Amniotic stem cell (primary cell): Measurements from ENCODE around the gene SEC16A.

ENCODE experiments used
- DNase-seq: peaks from one replicate; lab custom pipeline; 2025; lab: John Stamatoyannopoulos, UW

Gene SEC16A

GRCh38 chr9:136502196-136502595, 19.4 kb upstream of the SEC16A start:
- DNase-seq = no peak

DNA sequence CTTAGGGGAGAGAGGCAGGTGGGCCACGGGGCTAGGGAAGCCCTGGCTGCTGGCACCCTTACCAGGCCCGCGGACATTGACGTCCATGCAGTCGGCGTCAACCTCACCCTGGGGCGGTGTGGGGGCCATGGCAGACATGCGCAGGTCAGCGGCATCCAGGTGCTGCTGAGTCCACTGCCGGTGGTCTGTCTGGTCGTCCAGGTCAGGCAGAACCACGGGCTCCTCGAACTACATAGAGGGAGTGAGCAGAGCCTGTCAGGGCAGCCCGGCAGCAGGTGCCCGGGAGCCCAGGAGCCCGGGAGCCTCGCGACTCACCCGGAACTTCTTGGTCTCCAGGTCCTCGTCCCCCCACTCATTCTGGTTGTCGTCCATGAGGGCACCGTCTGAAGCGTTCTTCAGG, 18.8 kb upstream of the SEC16A start:
- no peak for DNase-seq

GRCh38 chr9:136499935-136500910, 17.4 kb upstream of the SEC16A start:
- no peak for DNase-seq

- DNase-seq = no peak
These were observed 16.5 kb upstream of the SEC16A start for GRCh38 chr9:136499071-136499934.

GRCh38 chr9:136497916-136498695, 15.3 kb upstream of the SEC16A start:
- DNase-seq = no peak

DNA sequence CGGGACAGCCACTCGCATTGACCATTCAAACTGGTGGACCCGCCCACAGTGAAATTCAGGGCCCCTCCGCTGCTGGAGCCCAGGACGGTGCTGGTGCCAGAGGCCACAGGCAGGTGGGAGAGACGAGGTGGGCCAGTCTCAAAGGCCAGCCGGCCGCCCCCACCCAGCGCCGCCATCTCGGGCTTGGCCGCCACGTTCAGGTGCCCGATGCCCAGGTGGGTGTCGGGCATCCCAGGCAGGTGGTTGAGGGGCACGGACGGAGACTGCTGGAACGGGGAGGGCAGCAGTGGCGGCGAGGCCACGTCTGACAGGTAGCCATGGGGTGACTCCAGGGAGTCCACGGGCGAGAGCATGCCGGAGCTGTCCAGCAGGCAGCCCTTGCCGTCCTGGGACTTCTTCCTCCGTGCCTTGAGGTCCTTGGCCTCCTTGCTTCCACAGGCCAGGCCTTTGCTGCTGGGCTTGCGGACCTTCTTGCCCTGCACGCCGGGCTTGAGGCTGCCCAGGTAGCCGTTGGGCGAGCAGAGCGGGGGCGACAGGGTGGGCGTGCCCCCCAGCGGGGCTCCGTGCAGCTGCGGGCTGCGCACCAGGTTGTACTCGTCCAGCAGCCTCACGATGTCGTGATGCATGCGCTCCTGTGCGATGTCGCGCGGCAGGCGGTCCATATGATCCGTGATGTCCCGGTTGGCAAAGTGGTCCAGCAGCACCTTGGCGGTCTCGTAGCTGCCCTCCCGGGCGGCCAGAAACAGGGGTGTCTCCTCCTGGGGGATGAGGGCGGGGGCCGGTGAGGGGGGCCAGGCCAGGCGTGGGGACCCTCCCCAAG, 14.2 kb upstream of the SEC16A start:
- DNase-seq = no peak

GRCh38 chr9:136496181-136496580, 13.3 kb upstream of the SEC16A start:
- DNase-seq = no peak

GRCh38 chr9:136495238-136495800, 12.5 kb upstream of the SEC16A start:
- DNase-seq = no peak

GRCh38 chr9:136494531-136495215, 11.8 kb upstream of the SEC16A start:
- DNase-seq = no peak

DNA sequence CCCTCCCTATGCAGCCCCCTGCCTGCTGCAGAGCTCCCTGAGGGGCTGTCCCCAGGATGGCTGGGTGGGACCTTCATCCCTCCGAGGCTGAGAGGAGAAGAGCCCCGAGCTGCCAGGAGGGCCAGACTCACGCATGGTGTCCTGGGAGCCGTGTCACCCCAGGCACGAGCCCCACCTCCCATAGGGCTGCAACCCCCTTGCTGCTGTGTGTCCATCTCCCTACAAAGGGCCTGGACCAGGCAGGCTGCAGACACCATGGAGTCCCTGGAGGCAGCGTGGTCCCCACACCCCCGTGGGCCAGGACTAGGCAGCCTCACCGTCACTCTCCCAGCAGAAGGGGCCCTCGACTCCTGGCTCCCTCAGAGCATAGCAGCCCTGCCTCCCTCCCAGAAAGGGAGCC, 11.2 kb upstream of the SEC16A start:
- no peak for DNase-seq

DNA sequence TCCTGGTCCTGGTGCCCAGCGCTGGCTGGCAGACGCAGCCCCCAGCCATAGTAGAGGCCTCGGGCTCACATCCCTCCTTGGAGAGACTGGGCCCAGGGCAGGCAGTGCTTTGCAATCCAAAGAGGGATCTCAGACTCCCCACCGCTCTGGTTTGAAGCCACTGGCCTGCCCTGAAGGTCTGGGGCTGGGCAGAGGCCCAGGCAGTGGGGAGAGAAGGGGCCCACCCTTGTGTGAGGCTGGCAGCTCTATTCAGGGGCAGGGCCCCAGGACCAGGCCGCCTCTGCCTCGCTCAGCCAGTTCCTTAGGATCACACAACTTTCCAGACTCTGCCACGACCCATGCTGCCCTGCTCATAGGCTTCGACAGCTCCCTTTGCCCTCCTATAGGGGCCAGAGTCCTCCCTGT, 10.7 kb upstream of the SEC16A start:
- no peak for DNase-seq

DNA sequence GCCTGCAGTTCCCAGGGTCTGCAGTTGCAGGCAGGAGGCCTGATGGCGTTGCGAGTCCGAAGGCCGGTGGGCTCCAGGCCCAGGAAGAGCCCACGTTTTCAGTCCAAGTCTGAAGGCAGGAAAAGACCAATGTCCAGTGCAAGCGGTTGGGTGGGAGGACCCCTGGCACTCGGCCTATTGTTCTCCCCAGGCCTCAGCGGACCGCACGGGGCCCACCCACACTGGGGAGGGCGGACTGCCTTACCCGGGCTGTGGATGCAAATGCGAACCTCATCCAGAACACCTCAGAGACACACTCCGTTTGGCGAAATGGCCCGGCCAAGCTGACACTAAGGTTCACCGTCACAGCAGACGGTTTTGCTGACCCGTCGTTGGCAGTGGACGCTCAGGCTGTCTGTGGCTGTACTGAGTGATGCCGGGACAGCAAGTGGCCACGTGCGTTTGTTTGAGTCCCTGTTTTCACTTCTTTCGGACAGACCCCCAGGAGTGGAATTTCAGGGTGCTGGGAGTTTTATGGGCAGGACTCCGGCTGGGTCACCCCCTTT, 10.2 kb upstream of the SEC16A start:
- no peak for DNase-seq

GRCh38 chr9:136489731-136490130, 6.9 kb upstream of the SEC16A start:
- no peak for DNase-seq

DNA sequence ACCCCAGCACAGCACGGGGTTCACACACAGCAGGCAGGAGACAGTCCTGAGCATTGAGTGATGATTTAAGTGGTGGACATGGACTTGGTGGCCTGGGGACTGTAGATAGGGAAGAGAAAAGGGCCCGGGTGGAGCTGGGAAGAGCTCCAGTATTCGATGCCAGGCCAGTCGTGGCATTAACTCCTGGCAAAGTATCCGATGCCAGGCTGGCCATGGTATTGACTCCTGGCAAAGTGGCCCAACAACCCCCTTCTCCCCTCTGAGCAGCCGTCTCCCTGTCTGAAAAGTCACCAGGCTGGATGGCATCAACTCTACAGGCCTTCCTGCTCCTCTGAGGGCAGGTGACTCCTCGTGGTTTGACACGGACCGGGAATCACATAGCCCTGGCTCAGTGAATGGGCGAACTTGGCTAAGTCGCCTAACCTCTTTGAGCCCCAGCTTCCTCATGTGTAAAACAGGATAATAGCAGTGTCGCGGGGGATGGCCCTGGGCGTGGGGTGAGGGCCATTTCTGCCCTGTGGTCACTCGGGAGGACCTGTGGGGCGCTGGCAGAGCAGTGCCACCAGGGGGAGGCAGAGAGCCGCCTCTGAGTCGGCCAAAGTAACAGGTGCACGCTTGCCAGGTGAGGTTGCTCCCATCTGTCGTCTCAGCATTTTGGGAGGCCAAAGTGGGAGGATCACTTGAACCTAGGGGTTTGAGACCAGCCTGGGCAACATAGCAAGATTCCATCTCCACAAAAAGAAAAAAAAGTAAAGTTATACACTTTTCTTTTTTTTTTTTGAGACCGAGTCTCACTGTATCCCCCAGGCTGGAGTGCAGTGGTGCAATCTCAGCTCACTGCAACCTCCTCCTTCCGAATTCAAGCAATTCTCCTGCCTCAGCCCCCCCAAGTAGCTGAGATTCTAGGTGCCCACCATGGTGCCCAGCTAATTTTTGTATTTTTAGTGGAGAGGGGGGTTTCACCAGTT, 5.7 kb upstream of the SEC16A start:
- no peak for DNase-seq

DNA sequence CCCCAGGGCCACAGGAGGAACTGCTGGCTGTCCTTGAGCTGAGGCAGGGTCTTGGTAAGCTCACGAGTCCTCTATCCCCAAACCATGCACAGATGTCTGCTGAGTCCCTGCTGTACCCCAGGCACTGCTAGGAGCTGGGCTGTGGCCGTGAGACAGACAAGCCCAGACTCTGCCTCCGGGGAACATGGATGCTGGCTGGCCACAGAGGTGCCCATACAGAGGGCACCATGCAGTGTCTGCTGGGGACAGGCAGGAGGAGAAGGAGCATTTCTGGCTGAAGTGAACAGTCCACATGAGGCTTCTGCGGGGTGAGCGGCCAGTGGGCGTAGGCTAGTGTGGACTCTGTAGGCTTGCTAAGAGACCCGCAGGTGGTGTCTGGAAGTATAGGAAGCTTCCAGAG, 4.8 kb upstream of the SEC16A start:
- no peak for DNase-seq

DNA sequence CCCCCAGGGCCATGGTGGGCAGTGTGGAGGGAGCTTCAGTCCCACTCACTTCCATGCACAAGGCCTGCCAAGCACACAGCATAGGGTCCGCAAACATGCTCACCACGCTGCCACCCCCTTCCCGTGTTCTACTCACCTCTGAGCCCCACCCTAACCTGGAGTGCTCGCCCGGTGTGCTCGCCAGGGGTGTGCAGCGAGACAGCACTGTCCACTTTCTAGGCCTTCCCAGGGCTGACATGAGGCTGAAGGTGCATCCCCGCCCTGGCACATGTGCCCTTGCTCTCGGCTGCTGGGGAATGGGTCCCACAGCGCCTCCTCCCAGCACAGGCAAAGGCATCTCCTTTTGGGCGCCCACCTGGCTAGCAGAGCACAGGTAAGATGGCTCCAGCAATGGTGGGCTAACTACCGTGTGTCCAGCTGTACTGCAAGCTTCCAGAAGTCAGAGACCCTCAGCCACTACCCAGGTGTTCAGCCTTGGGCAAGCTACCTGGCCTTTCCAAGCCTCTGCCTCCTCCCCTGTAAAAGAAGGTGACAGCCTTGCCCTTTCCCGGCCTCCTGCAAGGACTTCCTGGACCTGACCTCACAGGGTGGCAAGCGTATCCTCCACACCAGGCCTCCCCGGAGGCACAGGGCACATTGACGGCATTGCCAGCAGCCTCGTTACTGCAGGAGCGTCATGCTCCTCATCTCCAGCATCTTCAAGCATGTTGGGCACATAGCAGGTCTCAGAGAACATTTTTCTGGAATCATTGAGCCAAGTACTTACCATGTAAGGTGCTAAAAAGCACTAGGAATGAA, 4.2 kb upstream of the SEC16A start:
- no peak for DNase-seq

DNA sequence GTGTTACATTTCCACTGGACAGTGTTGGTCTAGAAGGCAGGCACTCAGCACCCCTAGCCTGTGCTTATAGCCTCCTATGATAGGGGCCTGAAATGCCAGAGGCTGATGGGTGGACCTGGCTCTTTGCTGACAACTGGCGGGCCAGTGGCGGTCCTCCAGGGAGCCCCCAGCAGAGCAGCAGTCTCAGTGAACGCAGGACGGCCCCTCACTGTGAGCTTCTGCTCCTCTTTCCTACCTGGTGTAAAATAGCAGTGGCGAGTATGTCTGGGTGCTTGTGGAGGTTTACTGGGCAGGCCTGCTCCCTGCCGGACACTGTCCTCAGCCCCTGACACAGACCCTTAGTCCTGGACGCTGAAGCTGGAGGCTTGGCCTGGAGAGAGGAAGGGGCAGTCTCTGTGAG, 3.3 kb upstream of the SEC16A start:
- DNase-seq = no peak
